ENCODE results near the gene SGCA. TPM values are rescaled to one million over a fixed set of nuclear protein-coding genes. Genes with fewer than 3 reads are reported as not detected.
A peak's percentile ranks its signal among the peaks of the same experiment; 100 is the strongest.

The SGCA gene
- total RNA-seq, 2 experiments from 2014 or later: 0.30 TPM; not detected in 1

- H3K36me3 Mint-ChIP-seq (ENCODE audit: low read depth): no peaks in the 10 kb centered on the region
- H3K4me1 Mint-ChIP-seq: peaks cover 22% of the 10 kb centered on the region
- H3K9me3 Mint-ChIP-seq: no peaks in the 10 kb centered on the region
- no peak for DNase-seq
- no peak overlapping the region for H3K27ac Mint-ChIP-seq
- no peak overlapping the region for H3K4me3 Mint-ChIP-seq
- POLR2A ChIA-PET: interaction anchor here (0.7 kb wide), 1 partner anchor 20 kb away, joined by 3 read pairs; no protein-coding TSS in a partner anchor
- H3K27me3 Mint-ChIP-seq: peaks cover 5% of the 10 kb centered on the region
- CTCF ChIA-PET: interaction anchor here (1.0 to 3.5 kb wide), 3 partner anchors 13 to 80 kb away, joined by 6 to 11 read pairs (median 6); no protein-coding TSS in a partner anchor
These were observed 8.6 kb downstream of the SGCA start for GRCh38 chr17:50174444-50174843.

GRCh38 chr17:50175035-50175807 lies 9.4 kb downstream of the SGCA start:
- no peaks in the 10 kb centered on the region for H3K9me3 Mint-ChIP-seq
- H3K27ac Mint-ChIP-seq: no peak overlapping the region
- no peak for DNase-seq
- H3K4me3 Mint-ChIP-seq: no peak overlapping the region
- H3K4me1 Mint-ChIP-seq: peaks cover 22% of the 10 kb centered on the region
- H3K36me3 Mint-ChIP-seq (ENCODE audit: low read depth): no peaks in the 10 kb centered on the region
- H3K27me3 Mint-ChIP-seq: peaks cover 7% of the 10 kb centered on the region
- ChIA-PET CTCF (interaction anchor here (1.6 to 3.5 kb wide), 2 partner anchors 14 to 81 kb away, joined by 6 to 11 read pairs; no protein-coding TSS in a partner anchor), POLR2A (interaction anchor here (0.7 kb wide), 1 partner anchor 19 kb away, joined by 3 read pairs; no protein-coding TSS in a partner anchor)

- Mint-ChIP-seq H3K9me3 (no peaks in the 10 kb centered on the region), H3K27me3 (peaks cover 13% of the 10 kb centered on the region), H3K36me3 (ENCODE audit: low read depth) (no peaks in the 10 kb centered on the region), H3K27ac (no peak overlapping the region), H3K4me3 (no peak overlapping the region), H3K4me1 (peaks cover 9% of the 10 kb centered on the region)
- DNase-seq: no peak
- POLR2A ChIA-PET: no interaction called here
- CTCF ChIA-PET: interaction anchor here (0.6 to 3.0 kb wide), 6 partner anchors 7 to 36 kb away, joined by 3 to 21 read pairs (median 8); partner anchors contain the start of gene COL1A1
These were observed 11.0 kb downstream of the SGCA start for GRCh38 chr17:50176559-50177357.

GRCh38 chr17:50177476-50177875 lies 11.7 kb downstream of the SGCA start:
- Mint-ChIP-seq H3K9me3 (no peaks in the 10 kb centered on the region), H3K27ac (no peak overlapping the region), H3K27me3 (peaks cover 16% of the 10 kb centered on the region), H3K4me1 (peaks cover 12% of the 10 kb centered on the region), H3K4me3 (no peak overlapping the region), H3K36me3 (ENCODE audit: low read depth) (no peaks in the 10 kb centered on the region)
- DNase-seq: no peak
- POLR2A ChIA-PET: no interaction called here
- CTCF ChIA-PET: interaction anchor here (0.6 to 3.0 kb wide), 10 partner anchors 7 to 582 kb away, joined by 3 to 21 read pairs (median 5); partner anchors contain the start of genes COL1A1 and LRRC59

GRCh38 chr17:50177983-50178834 lies 12.4 kb downstream of the SGCA start:
- ChIA-PET CTCF (interaction anchor here (0.6 to 3.0 kb wide), 11 partner anchors 8 to 583 kb away, joined by 3 to 21 read pairs (median 4); partner anchors contain the start of genes COL1A1 and LRRC59), POLR2A (no interaction called here)
- peaks cover 16% of the 10 kb centered on the region for H3K27me3 Mint-ChIP-seq
- no peaks in the 10 kb centered on the region for H3K36me3 Mint-ChIP-seq (ENCODE audit: low read depth)
- peaks cover 18% of the 10 kb centered on the region for H3K4me1 Mint-ChIP-seq
- no peaks in the 10 kb centered on the region for H3K9me3 Mint-ChIP-seq
- no peak overlapping the region for H3K27ac Mint-ChIP-seq
- peak; percentile 52 for DNase-seq
- H3K4me3 Mint-ChIP-seq: no peak overlapping the region

GRCh38 chr17:50180111-50180510 lies 14.3 kb downstream of the SGCA start:
- no peaks in the 10 kb centered on the region for H3K9me3 Mint-ChIP-seq
- H3K4me3 Mint-ChIP-seq: no peak overlapping the region
- H3K4me1 Mint-ChIP-seq: peaks cover 28% of the 10 kb centered on the region
- H3K27ac Mint-ChIP-seq: no peak overlapping the region
- ChIA-PET POLR2A (no interaction called here), CTCF (interaction anchor here (1.7 kb wide), 1 partner anchor 11 kb away, joined by 5 read pairs; no protein-coding TSS in a partner anchor)
- peaks cover 16% of the 10 kb centered on the region for H3K27me3 Mint-ChIP-seq
- DNase-seq: no peak
- H3K36me3 Mint-ChIP-seq (ENCODE audit: low read depth): no peaks in the 10 kb centered on the region

GRCh38 chr17:50180620-50181019 lies 14.8 kb downstream of the SGCA start:
- H3K27ac Mint-ChIP-seq: no peak overlapping the region
- H3K4me1 Mint-ChIP-seq: peaks cover 28% of the 10 kb centered on the region
- no peaks in the 10 kb centered on the region for H3K9me3 Mint-ChIP-seq
- no peak overlapping the region for H3K4me3 Mint-ChIP-seq
- CTCF ChIA-PET: interaction anchor here (1.1 to 1.7 kb wide), 2 partner anchors 11 to 86 kb away, joined by 3 to 5 read pairs; no protein-coding TSS in a partner anchor
- no peak for DNase-seq
- POLR2A ChIA-PET: no interaction called here
- no peaks in the 10 kb centered on the region for H3K36me3 Mint-ChIP-seq (ENCODE audit: low read depth)
- peaks cover 16% of the 10 kb centered on the region for H3K27me3 Mint-ChIP-seq

- H3K9me3 Mint-ChIP-seq: no peaks in the 10 kb centered on the region
- no peaks in the 10 kb centered on the region for H3K36me3 Mint-ChIP-seq (ENCODE audit: low read depth)
- peaks cover 28% of the 10 kb centered on the region for H3K4me1 Mint-ChIP-seq
- no peak overlapping the region for H3K27ac Mint-ChIP-seq
- ChIA-PET CTCF (interaction anchor here (1.0 to 1.7 kb wide), 4 partner anchors 12 to 87 kb away, joined by 3 to 5 read pairs (median 4); no protein-coding TSS in a partner anchor), POLR2A (interaction anchor here (0.8 kb wide), 1 partner anchor 11 kb away, joined by 4 read pairs; no protein-coding TSS in a partner anchor)
- no peak for DNase-seq
- H3K27me3 Mint-ChIP-seq: peaks cover 16% of the 10 kb centered on the region
- H3K4me3 Mint-ChIP-seq: no peak overlapping the region
These were observed 15.3 kb downstream of the SGCA start for GRCh38 chr17:50181144-50181543.

GRCh38 chr17:50181591-50182560 lies 16.1 kb downstream of the SGCA start:
- CTCF ChIA-PET: interaction anchor here (1.0 to 1.7 kb wide), 4 partner anchors 12 to 87 kb away, joined by 3 to 5 read pairs (median 4); no protein-coding TSS in a partner anchor
- H3K27me3 Mint-ChIP-seq: peaks cover 16% of the 10 kb centered on the region

GRCh38 chr17:50182783-50183420 lies 17.1 kb downstream of the SGCA start:
- CTCF ChIA-PET: no interaction called here
- H3K27me3 Mint-ChIP-seq: peaks cover 12% of the 10 kb centered on the region
- no peaks in the 10 kb centered on the region for H3K9me3 Mint-ChIP-seq
- POLR2A ChIA-PET: no interaction called here
- no peak overlapping the region for H3K27ac Mint-ChIP-seq
- no peaks in the 10 kb centered on the region for H3K36me3 Mint-ChIP-seq (ENCODE audit: low read depth)
- H3K4me3 Mint-ChIP-seq: no peak overlapping the region
- DNase-seq: no peak
- H3K4me1 Mint-ChIP-seq: peaks cover 27% of the 10 kb centered on the region

More at GRCh38 chr17:50181591-50182560, 16.1 kb downstream of the SGCA start:
- POLR2A ChIA-PET: interaction anchor here (0.8 kb wide), 1 partner anchor 12 kb away, joined by 4 read pairs; no protein-coding TSS in a partner anchor
- no peak for DNase-seq
- Mint-ChIP-seq H3K36me3 (ENCODE audit: low read depth) (no peaks in the 10 kb centered on the region), H3K9me3 (no peaks in the 10 kb centered on the region), H3K4me3 (no peak overlapping the region), H3K27ac (no peak overlapping the region), H3K4me1 (peaks cover 28% of the 10 kb centered on the region)

- no peak for DNase-seq
- H3K4me1 Mint-ChIP-seq: peaks cover 21% of the 10 kb centered on the region
- H3K4me3 Mint-ChIP-seq: peak overlapping the region; percentile 48
- CTCF ChIA-PET: no interaction called here
- peaks cover 12% of the 10 kb centered on the region for H3K27me3 Mint-ChIP-seq
- no peaks in the 10 kb centered on the region for H3K9me3 Mint-ChIP-seq
- POLR2A ChIA-PET: no interaction called here
- no peak overlapping the region for H3K27ac Mint-ChIP-seq
- no peaks in the 10 kb centered on the region for H3K36me3 Mint-ChIP-seq (ENCODE audit: low read depth)
These were observed 17.7 kb downstream of the SGCA start for GRCh38 chr17:50183421-50183994.
